ENCODE measurements around the gene EXT2.

- TF ChIP-seq POLR2A (IDR thresholded peaks at IDR 0.05; ENCODE audit: low read depth, low read length) (no peak), YY1 (IDR thresholded peaks at IDR 0.05; ENCODE audit: low read depth, low read length) (no peak), ZZZ3 (IDR thresholded peaks at IDR 0.05; ENCODE audit: control insufficient read depth, insufficient read length, low read depth) (no peak), CTCF (IDR thresholded peaks at IDR 0.05 in 2 of 3, conservative IDR thresholded peaks at IDR 0.05 in 1 of 3; ENCODE audit: control insufficient read depth in 2 of 3, extremely low read depth in 1 of 3, insufficient read depth in 1 of 3, low read depth in 3 of 3, low read length in 3 of 3) (no peak), ASH2L (IDR thresholded peaks at IDR 0.05; ENCODE audit: borderline replicate concordance, low read depth) (no peak), POLR2AphosphoS5 (IDR thresholded peaks at IDR 0.05; ENCODE audit: low read length) (no peak), REST (IDR thresholded peaks at IDR 0.05; ENCODE audit: low read depth, low read length) (no peak), RAD21 (IDR thresholded peaks at IDR 0.05; ENCODE audit: insufficient read depth, low read depth, low read length) (no peak)
- TF ChIP-seq, protein P1, sequence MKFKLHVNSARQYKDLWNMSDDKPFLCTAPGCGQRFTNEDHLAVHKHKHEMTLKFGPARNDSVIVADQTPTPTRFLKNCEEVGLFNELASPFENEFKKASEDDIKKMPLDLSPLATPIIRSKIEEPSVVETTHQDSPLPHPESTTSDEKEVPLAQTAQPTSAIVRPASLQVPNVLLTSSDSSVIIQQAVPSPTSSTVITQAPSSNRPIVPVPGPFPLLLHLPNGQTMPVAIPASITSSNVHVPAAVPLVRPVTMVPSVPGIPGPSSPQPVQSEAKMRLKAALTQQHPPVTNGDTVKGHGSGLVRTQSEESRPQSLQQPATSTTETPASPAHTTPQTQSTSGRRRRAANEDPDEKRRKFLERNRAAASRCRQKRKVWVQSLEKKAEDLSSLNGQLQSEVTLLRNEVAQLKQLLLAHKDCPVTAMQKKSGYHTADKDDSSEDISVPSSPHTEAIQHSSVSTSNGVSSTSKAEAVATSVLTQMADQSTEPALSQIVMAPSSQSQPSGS (IDR thresholded peaks at IDR 0.05; ENCODE audit: low read length): no peak
Observed at GRCh38 chr11:44171518-44171917, 76.0 kb downstream of the EXT2 start.

All from GM12878 (cell line).